ENCODE measurements around the gene MALT1.

DNA sequence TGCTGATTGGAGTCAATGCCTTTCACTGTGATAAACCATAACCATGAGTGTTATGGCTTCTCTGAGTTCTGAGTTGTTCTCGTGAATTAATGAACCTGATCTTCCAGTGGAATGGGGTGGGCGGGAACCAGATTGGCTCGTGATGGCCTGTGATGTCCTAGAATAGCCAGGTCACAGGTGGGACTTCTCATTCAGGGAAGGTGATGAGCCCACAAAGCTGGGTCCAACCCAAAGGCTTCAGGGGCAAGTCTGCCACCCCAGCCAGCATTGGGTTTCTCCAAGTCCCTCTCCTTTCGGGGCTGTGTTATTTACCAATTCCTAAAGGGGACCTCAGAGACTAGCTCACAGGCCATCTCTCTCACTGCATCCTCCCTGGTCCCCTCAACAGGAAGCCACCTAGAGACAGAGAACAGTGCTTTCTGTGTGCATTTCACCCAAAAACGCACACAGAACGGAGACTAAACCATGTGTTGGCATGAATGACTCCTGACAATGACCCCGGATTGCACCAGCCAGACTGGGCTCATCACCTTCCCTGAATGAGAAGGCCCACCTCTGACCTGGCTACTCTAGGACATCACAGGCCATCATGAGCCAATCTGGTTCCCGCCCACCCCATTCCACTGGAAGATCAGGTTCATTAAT is 85.5 kb downstream of the MALT1 start:
- TF ChIP-seq, protein P1, sequence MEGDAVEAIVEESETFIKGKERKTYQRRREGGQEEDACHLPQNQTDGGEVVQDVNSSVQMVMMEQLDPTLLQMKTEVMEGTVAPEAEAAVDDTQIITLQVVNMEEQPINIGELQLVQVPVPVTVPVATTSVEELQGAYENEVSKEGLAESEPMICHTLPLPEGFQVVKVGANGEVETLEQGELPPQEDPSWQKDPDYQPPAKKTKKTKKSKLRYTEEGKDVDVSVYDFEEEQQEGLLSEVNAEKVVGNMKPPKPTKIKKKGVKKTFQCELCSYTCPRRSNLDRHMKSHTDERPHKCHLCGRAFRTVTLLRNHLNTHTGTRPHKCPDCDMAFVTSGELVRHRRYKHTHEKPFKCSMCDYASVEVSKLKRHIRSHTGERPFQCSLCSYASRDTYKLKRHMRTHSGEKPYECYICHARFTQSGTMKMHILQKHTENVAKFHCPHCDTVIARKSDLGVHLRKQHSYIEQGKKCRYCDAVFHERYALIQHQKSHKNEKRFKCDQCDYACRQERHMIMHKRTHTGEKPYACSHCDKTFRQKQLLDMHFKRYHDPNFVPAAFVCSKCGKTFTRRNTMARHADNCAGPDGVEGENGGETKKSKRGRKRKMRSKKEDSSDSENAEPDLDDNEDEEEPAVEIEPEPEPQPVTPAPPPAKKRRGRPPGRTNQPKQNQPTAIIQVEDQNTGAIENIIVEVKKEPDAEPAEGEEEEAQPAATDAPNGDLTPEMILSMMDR (conservative IDR thresholded peaks at IDR 0.05 in 1 of 2, IDR thresholded peaks at IDR 0.05 in 1 of 2; ENCODE audit: low read depth in 1 of 2, low read length in 2 of 2) = no peak
- no peak for TF ChIP-seq EZH2 (IDR thresholded peaks at IDR 0.05; ENCODE audit: low read length, missing control alignments)
